Measurements from ENCODE around the gene GPX4.
A peak's percentile ranks its signal among the peaks of the same experiment; 100 is the strongest.
"Not testable (repeated sequence)": the region's sequence is repeated elsewhere in the genome, so short reads cannot be mapped to it uniquely, and the experiment has no call there.

The GPX4 gene

DNA sequence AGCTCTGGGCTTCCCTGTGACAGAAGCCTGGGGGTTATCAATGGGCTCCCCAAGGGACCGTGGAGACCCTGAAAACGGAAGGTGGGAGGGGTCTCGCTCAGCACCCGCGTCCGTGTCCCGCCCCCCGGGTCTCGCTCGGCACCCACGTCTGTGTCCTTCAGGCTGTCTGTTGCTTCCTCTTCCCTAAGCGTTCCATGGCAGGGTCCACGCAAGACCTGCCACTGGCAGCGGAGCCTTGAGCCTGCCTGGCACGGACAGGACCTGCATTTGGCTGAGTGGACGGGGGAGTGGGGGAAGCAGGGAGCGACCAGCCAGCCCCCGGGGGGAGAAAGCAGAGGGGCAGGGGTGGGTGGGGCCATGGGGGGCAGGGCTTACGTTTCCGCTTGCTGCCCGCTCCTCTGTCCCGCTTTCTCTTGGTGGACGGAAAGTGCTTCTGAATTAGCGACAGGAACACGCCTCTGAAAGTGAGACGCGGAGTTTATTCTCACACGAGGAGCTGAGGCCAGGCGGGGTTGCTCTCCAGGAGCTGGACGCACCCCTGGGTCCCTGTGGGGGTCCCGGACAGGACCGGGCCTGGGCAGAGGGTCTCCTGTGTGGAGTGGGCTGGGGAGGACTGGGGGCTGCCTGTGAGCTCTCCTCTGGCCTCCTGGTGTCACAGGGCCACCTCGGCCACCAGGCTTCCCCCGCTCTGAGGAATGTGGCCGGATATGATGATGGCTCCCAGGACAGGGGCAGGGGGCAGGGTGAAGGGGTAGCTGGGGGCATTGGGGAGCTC lies 12.0 kb downstream of the GPX4 start:
- no peak for DNase-seq

DNA sequence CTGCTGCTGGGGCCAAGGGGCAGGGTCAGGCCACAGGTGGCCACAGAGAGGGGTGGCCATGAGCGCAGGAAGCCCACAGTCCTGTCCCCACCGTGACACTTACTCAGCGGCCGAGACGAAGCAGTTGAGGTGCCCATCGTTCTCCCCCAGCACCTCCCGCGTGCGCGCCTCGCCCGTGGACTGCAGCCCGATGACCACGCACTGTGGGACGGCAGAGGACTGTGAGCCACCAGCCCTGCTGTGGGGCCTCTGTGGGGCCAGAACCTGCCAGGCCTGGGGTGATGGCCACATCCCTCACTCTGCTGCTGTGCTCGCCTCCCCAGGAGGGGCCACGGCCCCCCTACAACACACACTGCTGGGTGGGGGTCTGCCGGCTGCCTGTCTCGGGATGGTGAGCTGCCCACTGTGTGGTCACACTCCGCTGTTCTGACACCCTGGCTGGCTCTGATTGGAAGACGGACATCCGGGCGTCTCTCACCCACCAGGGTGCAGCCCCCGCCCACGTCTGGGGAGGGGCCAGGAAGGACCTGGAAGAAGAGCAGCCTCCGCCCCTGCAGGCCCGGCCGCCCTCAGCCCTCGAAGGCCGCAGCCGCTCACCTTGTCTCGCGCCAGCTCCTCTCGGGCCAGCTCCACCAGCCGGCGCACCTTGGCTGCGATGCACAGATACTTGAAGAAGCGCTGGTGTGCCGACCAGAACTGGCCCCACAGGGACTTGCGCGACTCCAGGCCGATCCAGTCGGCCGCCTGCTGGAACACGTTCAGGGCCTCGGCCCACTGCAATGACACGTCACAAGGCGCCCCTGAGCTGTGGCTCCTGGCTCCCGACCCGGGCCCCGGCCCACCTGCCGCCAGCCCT lies 13.2 kb downstream of the GPX4 start:
- no peak for DNase-seq

DNA sequence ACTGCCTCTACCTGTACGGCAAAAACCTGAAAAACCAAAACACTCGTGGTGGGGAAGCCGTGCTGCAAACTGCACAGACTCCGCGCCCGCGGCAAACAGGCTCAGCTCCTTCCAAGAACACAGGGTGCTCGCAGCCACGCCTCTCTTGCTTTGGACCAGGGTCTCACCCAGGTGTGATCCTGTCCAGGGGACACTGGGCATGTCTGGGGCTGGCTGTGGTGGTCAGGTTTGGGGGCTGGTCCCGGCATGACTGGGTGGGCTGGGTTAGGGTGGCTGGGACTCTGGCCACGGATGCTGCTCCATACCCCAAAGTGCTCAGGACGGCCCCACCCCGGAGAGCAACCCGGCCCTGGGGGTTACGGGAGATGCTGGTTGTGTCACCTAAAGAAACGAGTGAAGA lies 13.9 kb downstream of the GPX4 start:
- DNase-seq = no peak

DNA sequence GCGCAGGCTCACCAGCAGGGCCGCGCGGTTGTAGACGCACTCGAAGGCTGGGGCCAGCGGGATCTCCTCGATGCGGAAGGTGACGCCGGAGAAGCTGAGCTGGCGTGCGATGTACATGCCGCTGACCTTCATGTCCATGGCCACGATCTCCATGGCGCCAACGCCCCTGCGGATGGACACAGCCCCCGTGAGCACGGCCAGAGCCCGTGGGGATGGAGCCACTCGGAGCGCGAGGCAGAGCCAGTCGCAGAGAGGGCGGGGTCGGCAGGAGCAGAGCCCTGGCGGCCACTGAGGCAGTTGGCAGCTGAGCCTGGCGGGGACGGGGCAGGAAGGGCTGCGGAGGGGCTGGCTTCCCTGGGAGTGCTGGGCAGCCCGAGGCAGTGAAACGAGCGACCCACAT lies 15.2 kb downstream of the GPX4 start:
- no peak for DNase-seq

DNA sequence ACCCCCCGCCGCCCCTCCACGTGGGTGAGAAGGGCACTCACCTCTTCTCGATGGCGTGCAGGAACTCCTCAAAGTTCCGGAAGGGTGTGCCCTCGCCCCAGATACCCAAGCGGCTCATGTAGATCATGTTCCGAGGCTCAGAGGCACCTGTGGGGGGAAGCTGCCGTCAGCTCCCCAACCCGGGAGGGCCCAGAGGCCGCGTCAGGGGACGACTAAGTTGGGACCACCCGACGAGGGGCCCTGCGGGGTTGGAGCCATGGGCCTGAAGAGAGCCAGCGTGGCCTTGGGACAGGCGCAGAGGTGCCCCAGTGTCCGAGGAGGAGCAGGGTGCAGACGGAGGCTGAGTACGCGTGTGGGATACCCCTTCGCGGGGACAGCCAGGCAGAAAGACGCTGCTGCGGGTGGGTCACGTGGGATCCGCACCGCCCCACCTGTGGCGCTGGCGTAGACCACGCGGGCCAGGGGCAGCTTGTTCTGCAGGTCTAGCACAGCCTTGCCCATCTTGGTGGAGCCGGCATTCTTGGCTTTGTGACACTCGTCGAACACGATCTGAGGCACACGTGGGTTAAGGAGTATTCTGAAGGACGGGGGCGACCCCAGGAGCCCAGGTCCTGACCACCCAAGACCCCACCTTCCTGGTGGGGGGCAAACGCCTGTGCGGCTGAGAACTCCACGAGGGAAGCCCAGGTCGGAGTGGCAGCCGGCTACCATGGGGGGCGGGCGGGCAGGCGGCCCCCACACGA lies 15.9 kb downstream of the GPX4 start:
- no peak for DNase-seq

DNA sequence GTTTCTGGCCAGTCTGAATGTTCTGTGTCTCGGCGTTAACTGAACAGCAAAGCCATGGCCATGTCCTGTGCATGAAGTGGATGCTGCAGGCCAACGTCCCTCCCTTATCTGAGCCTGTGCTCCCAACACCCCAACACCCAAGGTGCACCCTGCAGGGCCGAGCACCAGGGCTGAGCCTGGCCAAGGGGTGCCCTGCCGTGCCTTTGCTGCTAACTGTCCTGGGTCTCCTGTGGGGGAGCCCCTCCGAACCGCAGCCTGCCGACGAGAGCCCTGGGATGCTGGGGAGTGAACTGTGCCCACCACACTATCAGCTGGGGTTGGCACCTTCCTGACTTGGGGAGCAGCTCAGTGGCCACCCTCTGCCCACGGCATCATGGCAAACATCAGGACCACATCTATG lies 17.6 kb downstream of the GPX4 start:
- no peak for DNase-seq

DNA sequence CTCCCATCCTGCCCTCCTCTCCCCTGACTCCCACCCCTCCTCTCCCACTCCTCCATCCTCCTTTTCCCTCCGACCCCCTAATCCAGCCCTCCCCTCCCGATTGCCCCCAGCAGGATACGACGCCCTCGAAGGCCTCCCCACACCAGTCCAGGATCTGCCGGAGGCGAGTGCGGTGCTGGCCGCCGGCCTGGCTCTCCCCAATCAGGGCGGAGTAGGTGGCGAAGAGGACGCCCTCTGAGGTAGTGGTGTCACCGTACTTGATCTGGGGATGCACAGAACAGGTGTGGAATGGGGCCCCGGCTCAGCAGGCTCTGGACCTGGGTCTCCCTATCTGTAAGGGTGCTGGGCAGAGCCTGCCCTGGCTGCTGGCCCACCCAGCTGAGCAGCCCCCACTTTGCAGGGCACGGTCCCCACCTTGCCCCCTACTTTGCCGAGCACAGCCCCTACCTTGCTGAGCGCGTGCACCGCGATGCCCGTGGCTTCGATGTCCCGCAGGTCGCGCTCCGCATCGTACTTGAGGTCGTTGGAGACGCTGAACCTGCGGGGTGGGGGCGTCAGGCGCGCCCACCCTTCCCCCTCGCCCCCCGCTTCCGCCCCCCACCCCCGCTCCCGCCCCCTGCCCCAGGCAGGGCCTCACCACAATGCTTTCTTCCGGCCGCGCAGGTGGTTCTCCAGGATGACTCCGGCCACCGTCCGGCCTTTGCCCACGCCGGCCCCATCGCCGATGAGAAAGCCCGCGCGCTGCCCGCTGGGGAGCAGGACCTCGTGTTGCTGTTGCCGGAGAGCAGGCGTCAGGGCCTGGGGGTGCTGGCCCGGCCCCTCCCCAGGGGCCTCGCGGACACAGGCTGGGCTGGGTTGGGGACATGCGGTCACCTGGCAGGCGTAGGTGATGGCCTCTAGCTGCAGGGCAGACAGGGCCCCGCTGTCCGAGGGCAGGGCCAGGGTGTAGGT lies 18.5 kb downstream of the GPX4 start:
- DNase-seq = no peak

DNA sequence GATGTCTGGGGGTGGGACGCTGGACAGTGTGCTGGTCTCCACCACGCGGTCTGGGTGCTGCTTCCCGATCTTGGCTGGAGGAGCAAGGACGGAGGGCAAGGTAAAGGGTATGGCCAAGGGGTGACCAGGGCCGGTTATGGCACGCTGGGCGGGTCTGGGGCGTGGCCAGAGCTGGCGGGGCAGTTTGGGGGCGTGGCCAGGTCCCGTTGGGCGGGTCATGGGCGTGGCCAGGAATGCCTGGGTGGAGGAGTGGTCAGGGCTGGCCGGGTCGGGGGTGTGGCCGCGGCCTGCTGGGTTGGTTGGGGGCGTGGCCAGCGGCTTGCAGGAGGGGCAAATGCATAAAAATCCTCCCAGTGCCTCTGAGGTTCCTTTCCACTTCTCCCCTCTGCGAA lies 19.2 kb downstream of the GPX4 start:
- DNase-seq = peak in 2 of 3 experiments; percentile 28 to 35

DNA sequence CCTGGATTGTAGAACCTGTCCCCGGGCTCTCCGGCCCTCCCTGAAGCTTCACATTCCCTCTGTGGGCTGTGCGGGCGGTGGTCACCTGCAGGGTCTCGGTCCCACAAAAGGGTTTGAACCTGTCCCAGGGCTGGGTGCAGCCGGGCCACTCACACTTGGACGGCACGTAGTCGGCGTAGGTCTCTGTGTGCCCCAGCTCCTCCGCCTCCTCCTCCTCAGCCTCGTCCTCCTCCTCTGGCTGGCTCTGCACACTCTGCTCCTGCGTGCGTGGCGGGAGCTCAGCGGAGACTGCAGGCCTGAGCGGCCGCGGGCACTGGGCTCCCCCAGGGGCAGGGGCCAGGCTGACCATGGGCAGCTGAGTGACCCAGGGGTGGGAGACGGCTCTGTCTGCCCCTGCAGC lies 19.6 kb downstream of the GPX4 start:
- DNase-seq = no peak

DNA sequence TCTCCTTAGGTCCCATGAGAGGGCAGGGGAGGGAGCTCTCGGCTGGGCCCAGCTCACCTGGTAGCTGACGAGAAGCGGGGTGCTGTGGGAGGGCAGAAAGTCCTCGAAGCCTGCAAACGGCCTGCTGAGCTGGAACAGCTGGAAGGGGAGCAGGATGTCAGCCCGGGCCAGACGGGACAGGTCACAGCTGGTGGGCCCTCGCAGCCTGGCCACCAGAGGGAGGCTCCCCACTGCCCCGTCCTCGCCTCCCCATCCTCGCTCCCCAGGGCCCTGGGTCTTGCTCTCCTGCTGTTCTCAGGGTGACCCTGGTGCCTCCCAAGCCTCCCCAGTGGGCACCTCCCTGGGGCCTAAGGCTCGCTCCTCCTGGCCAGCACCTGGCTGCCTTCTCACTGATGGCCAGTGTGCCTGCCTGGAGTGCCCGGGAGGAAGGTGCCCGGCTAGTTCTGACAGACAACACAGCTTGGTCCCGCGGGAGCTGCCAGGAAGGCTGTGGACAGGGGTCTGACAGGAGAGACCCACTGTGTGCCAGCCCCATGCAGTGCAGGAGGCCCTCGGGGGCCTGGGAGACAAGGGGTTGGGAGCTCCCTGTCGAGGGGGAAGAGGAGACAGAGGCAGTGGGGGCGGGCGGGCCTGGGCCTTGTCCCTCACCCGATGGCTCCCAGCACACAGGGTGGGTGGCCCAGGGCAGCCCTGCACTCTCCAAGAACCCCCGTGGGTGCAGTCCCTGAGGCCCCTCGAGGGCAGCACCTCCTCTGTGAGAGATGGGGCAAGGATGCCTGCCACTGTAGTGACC lies 20.3 kb downstream of the GPX4 start:
- no peak for DNase-seq

DNA sequence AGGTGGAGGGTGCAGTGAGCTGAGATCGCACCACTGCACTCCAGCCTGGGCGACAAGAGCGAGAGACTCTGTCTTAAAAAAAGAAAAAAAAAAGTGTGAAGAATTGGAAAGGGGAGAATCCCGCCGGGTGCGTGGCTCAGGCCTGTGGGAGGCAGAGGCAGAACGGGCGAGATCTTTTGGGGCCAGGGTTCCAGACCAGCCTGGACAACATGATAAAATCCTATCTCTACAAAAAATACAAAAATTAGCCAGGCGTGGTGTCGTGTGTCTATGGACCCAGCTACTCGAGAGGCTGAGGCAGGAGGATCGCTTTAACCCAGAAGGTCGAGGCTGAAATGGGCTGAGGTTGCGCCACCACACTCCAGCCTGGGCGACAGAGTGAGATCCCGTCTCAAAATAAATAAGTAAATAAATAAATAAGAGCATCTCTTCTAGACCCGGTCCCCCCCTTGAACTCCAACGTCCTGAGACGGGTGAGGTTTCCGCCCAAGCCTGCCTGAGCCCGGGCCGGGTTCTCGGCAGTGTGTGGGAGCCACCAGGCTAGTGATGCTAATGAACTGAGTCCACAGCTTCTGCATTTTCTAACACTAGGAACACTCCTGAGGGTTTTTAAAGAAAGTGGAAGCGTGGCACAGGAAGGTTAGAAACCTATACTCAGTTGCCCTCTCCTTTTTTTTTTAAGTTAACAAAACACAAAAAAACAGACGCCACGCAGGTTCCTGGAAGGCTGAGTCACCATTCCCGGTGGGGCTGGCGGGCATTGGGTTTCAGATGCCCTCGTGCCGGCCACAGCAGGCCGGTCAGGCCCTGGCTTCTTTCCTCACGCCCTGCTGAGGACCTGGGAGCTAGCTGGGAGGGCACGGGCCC lies 22.0 kb downstream of the GPX4 start:
- DNase-seq = no peak

DNA sequence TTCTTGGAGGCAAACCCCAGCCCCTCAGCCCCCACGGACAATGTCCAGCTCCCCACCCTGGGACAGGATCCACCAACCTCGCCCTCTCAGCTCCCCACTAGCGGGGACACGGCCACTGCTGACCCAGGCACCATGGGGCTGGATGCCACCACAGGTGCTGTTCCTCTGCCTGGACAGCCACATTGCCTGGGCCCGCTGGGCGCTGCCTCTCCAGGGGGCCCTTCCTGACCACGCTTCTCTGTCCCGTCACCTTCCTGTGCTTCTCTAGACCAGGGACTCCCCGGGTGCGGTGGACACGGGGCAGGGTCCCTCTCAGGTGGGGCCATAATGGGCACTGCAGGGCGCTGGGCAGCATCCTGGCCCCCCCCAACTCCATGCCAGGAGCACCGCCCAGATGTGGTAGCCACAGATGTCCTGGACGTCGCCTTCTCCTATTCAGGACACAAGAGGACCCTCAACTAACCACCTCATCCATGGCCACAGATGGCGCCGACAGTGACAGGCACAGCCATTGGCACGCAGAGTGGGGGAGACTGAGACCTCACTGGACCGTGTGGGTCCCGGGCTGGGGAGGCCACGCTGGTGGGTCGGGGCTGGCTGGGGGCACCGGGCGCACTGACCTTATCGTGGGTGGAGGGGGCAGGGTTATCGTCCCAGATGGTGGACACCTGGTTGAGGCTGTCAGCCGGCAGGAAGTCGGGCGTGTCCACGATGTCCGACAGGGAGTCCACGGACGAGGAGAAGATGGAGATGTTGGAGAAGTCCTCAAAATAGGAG lies 23.4 kb downstream of the GPX4 start:
- no peak for DNase-seq

DNA sequence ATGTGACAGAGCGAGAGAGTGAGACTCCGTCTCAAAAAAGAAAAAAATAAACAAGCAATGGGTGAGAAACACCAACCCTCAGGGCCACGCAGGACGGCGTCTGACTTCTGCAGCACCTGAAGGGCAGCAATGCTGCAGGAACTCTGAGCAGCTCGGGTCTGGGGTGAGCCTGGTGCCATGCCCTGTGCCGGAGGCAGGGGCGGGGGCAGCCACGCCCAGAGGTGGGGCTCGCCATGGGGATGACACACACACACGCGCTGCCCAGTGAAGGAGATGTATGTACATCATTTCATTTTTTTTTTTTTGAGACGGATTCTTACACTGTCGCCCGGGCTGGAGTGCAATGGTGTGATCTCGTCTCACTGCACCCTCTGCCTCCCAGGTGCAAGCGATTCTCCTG lies 24.3 kb downstream of the GPX4 start:
- no peak for DNase-seq

DNA sequence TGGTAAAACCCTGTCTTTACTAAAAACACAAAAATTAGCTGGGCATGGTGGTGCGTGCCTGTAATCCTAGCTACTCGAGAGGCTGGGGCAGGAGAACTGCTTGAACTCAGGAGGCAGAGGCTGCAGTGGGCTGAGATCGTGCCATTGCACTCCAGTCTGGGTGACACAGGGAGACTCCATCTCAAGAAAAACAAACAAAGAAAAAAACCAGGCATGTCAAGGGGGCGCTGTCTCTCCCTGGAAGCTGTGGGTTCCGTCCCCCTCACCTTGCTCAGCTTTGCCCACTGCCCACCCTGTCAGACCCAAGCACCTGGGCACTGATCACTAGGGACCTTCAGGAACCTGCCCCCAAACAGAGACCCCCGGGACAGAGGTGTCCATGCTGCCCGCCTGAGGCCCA lies 25.3 kb downstream of the GPX4 start:
- not testable (repeated sequence) for DNase-seq

DNA sequence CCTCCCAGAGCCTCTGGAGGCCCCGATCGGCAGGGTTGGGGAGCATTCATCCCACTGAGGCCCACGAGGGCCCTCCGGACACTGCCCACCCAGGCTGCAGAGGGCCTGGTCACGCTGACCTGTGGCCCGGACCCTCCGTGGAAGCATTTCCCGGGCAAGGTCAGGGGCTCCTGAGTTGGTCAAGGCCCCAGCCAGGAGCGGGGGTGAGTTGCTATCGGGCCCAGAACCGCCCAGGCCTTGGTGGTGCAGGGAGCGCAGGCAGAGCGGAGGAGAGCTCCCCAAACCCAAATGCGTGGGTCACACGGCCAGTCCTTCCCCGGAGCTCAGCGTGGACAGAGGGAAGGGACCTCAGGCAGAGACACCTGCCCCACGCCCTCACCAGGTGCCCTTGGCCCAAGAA lies 25.7 kb downstream of the GPX4 start:
- DNase-seq = no peak

DNA sequence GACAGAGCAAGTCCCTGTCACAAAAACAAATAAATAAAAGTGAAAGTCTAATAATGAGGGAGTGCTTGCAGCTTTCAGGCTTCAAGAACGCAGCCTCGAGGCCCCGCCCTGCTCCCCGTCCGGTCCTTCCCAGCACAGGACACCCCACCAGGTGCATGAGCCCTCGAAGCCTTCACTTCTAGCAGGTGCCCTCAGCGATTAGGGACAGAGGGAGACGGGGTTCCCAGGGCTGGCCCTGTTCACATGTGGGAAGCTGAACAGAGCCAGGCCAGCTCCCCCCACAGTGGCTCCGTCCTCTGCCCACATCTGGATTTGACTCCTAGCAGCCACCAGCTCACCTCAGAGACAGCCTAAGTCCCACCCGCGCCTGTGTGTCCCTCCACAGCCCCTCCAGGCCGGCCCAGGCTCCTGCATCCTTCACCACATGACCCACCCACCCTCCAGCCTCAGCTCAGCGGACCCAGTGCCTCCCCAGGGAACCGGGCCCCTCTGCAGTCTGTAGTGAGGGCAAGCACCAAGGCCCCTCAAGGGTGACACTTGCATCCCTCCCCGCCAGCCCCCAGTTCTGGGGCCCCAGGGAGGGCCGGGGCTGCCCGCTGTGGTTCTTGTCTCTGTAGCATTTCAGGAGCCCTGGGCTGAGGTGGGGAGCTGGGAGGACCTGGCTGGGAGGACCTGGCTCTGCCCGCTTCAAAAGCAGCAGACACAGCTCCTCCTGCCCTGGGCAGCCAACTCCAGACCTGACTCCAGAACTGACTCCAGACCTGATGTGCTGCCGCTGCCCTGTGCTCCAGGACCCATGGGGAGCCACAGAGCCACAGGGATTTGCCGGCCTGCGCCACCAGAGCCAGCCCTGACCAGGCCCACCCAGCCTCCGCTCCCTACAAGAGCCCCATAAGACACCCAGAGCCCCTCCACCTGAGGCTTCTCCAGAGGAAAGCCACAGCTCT lies 27.2 kb downstream of the GPX4 start:
- DNase-seq = no peak

DNA sequence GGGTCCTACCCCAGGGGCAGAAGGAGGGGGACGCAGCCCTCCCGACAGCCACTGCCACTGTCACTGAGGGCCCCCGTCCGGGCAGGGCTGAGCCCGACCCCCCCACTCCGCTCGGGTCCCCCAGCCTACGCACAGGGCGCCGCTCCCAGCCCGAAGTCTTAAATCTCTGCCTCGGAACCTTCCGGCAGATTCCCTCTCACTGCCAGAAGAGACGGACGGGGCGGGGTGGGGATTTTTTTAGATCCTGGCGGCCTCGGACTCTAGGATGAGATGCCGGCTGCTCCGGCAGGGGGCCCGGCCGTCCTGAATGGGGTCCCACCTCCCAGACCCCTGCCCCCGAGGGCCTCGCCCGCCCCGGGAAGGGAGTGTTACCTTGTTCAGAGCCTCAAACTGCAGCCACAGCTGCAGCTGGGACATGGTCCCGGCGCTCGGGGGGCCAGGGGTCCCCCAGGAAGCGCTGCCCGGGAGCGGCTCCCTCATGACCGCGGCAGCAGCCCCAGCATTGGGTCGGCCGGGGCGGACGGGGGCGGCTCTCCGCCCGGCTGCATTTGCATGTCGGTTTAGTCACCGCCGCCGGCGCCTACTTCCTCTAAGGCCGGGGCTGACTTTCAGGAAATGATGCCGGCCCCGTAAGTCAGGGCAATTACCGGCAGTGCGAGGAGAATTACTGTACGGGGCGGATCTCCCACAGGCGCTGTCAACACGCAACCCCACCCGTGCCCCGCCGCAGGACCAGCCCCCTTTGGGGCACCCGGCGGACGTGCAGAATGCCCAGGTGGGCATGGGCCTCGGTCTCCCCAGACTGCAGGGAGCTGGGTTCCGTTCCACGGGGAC lies 28.1 kb downstream of the GPX4 start:
- no peak for DNase-seq

Data from NCI-H1417 (cell line).